Islet precursor cell (in vitro differentiated cells): Measurements from ENCODE around the gene ZYG11B.
"Not testable (repeated sequence)": the region's sequence is repeated elsewhere in the genome, so short reads cannot be mapped to it uniquely, and the experiment has no call there.

Experiments
- DNase-seq: peaks from one replicate; pipeline ENCODE4 v3.0.0-alpha.2; 2018

ZYG11B gene

DNA sequence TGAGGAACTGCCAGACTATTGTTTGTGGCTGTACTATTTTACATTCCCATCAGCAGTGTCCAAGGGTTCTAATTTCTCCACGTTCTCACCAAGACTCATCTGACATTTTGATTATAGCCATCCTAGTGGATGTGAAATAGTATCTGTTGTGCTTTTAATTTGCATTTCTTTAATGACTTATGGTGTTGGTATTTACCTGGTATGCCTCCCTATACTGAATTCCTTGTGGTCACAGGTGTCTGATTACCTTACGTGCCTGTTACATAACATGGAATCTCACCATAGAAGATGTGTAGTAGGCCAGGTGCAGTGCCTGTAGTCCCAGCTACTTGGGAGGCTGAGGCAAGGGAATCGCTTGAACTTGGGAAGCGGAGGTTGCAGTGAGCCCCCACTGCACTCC lies 129.8 kb downstream of the ZYG11B start:
- DNase-seq = no peak

DNA sequence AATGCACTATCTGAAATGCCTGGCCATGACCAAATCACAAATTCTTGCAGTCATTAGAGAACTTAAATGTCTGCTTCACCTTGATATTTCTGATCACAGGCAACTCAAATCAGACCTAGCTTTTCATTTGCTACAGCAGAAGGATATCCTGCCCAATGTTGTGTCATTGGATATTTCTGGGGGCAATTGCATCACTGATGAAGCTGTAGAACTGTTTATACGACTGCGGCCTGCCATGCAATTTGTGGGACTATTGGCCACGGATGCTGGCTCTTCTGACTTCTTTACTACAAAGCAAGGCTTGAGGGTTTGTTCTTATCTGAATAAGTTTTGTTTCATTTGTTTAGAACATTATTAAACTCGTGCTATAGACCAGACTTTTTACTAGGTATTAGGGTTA lies 131.2 kb downstream of the ZYG11B start:
- DNase-seq = no peak

DNA sequence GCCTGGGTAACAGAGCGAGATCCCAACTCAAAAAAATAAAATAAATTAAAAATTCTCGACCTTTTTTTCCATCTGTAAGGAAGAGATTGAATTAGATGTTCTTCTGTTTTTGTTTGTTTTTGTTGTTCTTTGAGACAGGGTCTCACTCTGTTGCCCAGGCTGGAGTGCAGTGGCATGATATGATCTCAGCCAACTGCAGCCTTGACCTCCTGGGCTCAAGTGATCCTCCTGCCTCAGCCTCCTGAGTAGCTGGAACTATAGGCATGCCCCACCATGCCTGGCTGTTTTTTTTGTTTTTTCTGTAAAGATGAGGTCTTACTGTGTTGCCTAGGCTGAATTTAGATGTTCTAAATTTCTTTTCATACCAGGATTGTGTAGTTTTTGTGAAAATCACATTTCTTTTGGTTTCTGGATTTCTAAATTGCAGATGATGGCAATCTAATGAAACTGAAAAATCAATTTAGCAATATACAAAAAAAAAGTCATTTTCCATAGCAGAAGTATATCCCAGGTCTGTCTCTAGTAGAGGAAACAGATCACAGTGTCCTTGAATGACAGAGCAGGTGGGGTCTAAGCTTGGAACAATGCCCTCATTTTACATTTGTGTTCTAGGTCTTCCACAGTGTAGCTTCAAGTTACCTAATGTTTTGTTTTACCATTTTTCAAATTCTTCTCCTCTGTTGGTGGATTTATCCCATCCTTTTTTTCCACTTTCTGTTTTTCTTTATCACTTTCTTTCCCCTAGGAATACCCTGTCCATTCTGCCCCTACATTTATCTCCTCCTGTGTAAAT lies 136.6 kb downstream of the ZYG11B start:
- DNase-seq = peak; percentile 4

DNA sequence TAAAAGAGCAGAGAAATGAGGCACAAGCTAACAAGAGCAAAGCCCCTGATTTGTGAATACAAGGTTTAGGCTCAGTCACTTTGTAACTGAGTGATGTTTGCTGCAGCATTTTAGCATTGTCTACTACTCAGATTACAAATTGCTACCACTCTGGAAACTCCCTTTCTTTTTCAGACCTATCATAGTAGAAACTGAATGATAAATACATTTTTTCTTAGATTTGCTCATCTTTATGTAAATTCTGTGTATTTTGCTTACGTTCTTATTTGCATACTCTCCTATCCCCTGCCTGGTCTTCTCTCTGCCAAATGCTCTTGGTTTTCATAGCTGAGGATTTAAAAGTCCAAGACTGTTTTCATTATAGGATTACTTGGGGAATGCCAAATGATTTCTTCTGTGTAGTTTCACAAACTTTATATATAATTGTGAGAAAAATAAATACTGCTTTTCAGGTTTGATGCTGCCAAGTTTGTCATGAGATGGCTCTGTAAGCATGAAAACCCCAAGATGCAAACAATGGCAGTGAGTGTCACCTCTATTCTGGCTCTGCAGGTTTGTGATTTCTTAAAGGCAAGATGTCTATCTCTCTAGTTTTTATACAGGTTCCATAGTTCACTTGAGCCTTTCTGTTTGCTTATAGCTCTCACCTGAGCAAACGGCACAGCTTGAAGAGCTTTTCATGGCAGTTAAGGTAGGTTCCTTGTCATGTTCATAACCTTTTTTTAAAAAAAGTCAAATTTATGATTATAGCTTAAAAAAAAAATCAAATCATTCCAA lies 141.0 kb downstream of the ZYG11B start:
- no peak for DNase-seq

DNA sequence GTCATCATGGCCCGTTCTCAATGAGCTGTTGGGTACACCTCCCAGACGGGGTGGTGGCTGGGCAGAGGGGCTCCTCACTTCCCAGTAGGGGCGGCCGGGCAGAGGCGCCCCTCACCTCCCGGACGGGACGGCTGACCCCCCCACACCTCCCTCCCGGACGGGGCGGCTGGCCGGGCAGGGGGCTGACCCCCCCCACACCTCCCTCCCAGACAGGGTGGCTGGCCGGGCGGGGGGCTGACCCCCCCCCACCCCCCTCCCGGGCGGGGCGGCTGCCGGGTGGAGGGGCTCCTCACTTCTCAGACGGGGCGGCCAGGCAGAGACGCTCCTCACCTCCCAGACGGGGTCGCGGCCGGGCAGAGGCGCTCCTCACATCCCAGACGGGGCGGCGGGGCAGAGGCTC lies 143.5 kb downstream of the ZYG11B start:
- not testable (repeated sequence) for DNase-seq

DNA sequence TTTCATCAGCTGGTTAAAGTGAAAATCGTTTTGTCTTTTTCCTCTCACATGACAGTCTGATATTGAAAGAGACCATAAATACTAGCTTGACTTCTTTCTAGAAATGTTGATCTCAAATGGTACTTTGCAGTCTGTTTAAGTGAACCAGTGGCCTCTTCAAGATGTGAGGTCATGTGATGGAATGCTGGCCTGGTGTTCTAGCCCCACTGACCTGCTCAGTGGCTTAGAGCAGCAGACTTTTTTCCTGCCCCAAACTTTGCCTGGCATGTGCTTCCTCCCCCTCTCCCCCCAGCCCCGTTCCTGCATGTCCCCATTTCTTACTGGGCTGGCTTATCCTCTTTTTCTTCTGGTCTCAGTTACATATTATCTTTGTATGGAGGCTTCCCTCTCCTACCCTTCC lies 150.6 kb downstream of the ZYG11B start:
- DNase-seq = peak; percentile 69
